Stomach (tissue), 9 donors: ENCODE results near the gene ROPN1. TPM values are rescaled to one million over a fixed set of nuclear protein-coding genes. Genes with fewer than 3 reads are reported as not detected.
"Not testable (repeated sequence)": the region's sequence is repeated elsewhere in the genome, so short reads cannot be mapped to it uniquely, and the experiment has no call there.

Source experiments
- DNase-seq, 2 donors: peaks; one replicate each; pipeline versions ENCODE4 v3.0.0 to v3.0.0-alpha.2; 2013 to 2019
- H3K27ac ChIP-seq, 5 donors: fragments of 200-600 bp in 4 of 5; sonication (generic) in 4 of 5; one replicate each; pipeline ENCODE4 v1.5.1; 2013 to 2019; ENCODE audit warnings: mild to moderate bottlenecking in 1 of 5, moderate library complexity in 1 of 5
- H3K27me3 ChIP-seq, 3 donors: fragments of 200-600 bp; sonication (generic); one replicate each; pipeline ENCODE4 v1.5.1; 2017 to 2019; ENCODE audit warnings: mixed run types in 1 of 3
- H3K36me3 ChIP-seq, 4 donors: fragments of 200-600 bp; sonication (generic); 1 replicate in 3 of 4; 2 replicates in 1 of 4; pipeline ENCODE4 v1.5.1; 2016 to 2019
- H3K4me1 ChIP-seq, 4 donors: fragments of 200-600 bp; sonication (generic); one replicate each; pipeline ENCODE4 v1.5.1; 2016 to 2019
- H3K4me3 ChIP-seq, 4 donors: fragments of 200-600 bp; sonication (generic) in 3 of 4; one replicate each; pipeline ENCODE4 v1.5.1; 2016 to 2019; ENCODE audit warnings: mild to moderate bottlenecking in 1 of 4
- H3K9me3 ChIP-seq, 4 donors: fragments of 200-600 bp; sonication (generic); one replicate each; pipeline ENCODE4 v1.5.1; 2016 to 2019
- CTCF ChIP-seq, 7 experiments: fragments of 450-650 bp in 4 of 7; fragments of 200-600 bp in 3 of 7; sonication (generic) in 3 of 7; IDR thresholded peaks; one replicate each; pipeline ENCODE4 v1.5.1; 2016 to 2019; ENCODE audit warnings: antibody characterized with exemption in 7 of 7, control low read depth in 2 of 7, mild to moderate bottlenecking in 1 of 7
- EP300 ChIP-seq: sonication (generic); formaldehyde crosslinking; IDR thresholded peaks from one replicate; pipeline ENCODE4 v1.6.1; 2017; ENCODE audit warnings: antibody characterized with exemption
- POLR2A ChIP-seq, 4 donors: fragments of 450-650 bp; IDR thresholded peaks; one replicate each; pipeline ENCODE4 v1.6.1; 2016; ENCODE audit warnings: antibody characterized with exemption in 4 of 4, control low read depth in 2 of 4, mild to moderate bottlenecking in 1 of 4, moderate library complexity in 1 of 4
- POLR2AphosphoS5 ChIP-seq, 3 donors: sonication (generic); formaldehyde crosslinking; IDR thresholded peaks; one replicate each; pipeline ENCODE4 v1.6.1; 2016; ENCODE audit warnings: antibody characterized with exemption in 3 of 3
- WGBS, 5 donors: extraction: QIAGEN DNeasy Blood & Tissue Kit in 3 of 5; methylation state at CpG; one replicate each; pipeline versions ENCODE4 v1.1.5 to v1.1.7; 2013 to 2018; 5-methylcytosine and 5-hydroxymethylcytosine counted together
- intact Hi-C: fragments of 100-400 bp; cut with DNase I; formaldehyde crosslinking; loops from one replicate; pipeline ENCODE4 v1.15.1; 2023; ENCODE audit warnings: low total_unique reads
- polyA plus RNA-seq, 3 donors: library from polyadenylated mRNA; stranded (reverse); fragments of 200-250 nt; gene quantifications; one replicate each; pipeline ENCODE4 v1.2.3, GENCODE V29; 2013
- total RNA-seq, 5 donors: library from RNA; depleted of rRNA; stranded (reverse); fragments of >200 nt; gene quantifications; one replicate each; pipeline versions ENCODE4 v1.1.0 to v1.2.3, GENCODE V29; 2014 to 2016
- donor health status: healthy with polysubstance abuse.
- donor health status: Bipolar disorder and iron deficiency.
- donor health status: healthy.

The ROPN1 gene
- total and polyA plus RNA-seq, 8 donors = 0.15 to 0.55 TPM; not detected in 6

- Histone ChIP-seq H3K4me3 (no peak overlapping the region), H3K9me3 (peaks cover 0 to 4% (median 0%) of the 10 kb centered on the region in 4 donors), H3K27me3 (peaks cover 0 to 55% (median 8%) of the 10 kb centered on the region in 3 donors), H3K4me1 (peaks cover 4 to 10% (median 6%) of the 10 kb centered on the region in 4 donors), H3K27ac (no peak overlapping the region), H3K36me3 (no peaks in the 10 kb centered on the region)
- DNase-seq = no peak
- TF ChIP-seq EP300 (no peak), CTCF (IDR thresholded peaks at IDR 0.05) (no peak), POLR2A (IDR thresholded peaks at IDR 0.05) (no peak), POLR2AphosphoS5 (IDR thresholded peaks at IDR 0.05) (no peak)
- 81 to 95% (median 92%) methylated on average over 1 of the region's 1 CpG for WGBS, 5 donors
- intact Hi-C loops = no loop called here
Measured at GRCh38 chr3:123984350-123984749, 7.6 kb downstream of the ROPN1 start.

GRCh38 chr3:123981317-123981716 is 10.6 kb downstream of the ROPN1 start:
- H3K36me3 ChIP-seq, H3K4me3 ChIP-seq, DNase-seq, H3K27ac ChIP-seq, intact Hi-C loops, H3K9me3 ChIP-seq, H3K4me1 ChIP-seq: not testable (repeated sequence)
- WGBS, 5 donors = 33 to 74% (median 64%) methylated on average over 4 of the region's 4 CpGs
- peaks cover 0 to 34% (median 8%) of the 10 kb centered on the region in 3 donors for H3K27me3 ChIP-seq

- H3K9me3 ChIP-seq = peaks cover 0 to 4% (median 0%) of the 10 kb centered on the region in 4 donors
- peaks cover 4 to 10% (median 6%) of the 10 kb centered on the region in 4 donors for H3K4me1 ChIP-seq
- TF ChIP-seq POLR2AphosphoS5 (IDR thresholded peaks at IDR 0.05) = no peak
- no peak for TF ChIP-seq EP300
- TF ChIP-seq POLR2A (IDR thresholded peaks at IDR 0.05) = no peak
- no peak for TF ChIP-seq CTCF (IDR thresholded peaks at IDR 0.05)
- no peak overlapping the region for H3K27ac ChIP-seq
- peaks cover 0 to 31% (median 8%) of the 10 kb centered on the region in 3 donors for H3K27me3 ChIP-seq
- intact Hi-C loops = no loop called here
- 71 to 83% (median 76%) methylated on average over 4 of the region's 4 CpGs for WGBS, 5 donors
- no peaks in the 10 kb centered on the region for H3K36me3 ChIP-seq
- DNase-seq = no peak
- peak overlapping the region in 2 of 4 donors; percentile 31 to 32 for H3K4me3 ChIP-seq
Measured at GRCh38 chr3:123980539-123980938, 11.4 kb downstream of the ROPN1 start.

- H3K4me1 ChIP-seq, intact Hi-C loops, H3K36me3 ChIP-seq, H3K9me3 ChIP-seq, H3K27ac ChIP-seq: not testable (repeated sequence)
- TF ChIP-seq CTCF (IDR thresholded peaks at IDR 0.05) = peak in 5 of 7 experiments; percentile 49 to 71 (median 68)
- WGBS, 5 donors = 9 to 18% (median 11%) methylated on average over 25 to 28 of the region's 29 CpGs
- Histone ChIP-seq H3K27me3 (peaks cover 0 to 31% (median 8%) of the 10 kb centered on the region in 3 donors), H3K4me3 (peak overlapping the region; percentile 31 to 43 (median 32))
- peak; percentile 31 to 52 for DNase-seq
Measured at GRCh38 chr3:123979525-123980501, 12.1 kb downstream of the ROPN1 start.

- DNase-seq, intact Hi-C loops, H3K27ac ChIP-seq, H3K9me3 ChIP-seq, H3K4me3 ChIP-seq, H3K36me3 ChIP-seq, H3K4me1 ChIP-seq: not testable (repeated sequence)
- peaks cover 0 to 16% (median 8%) of the 10 kb centered on the region in 3 donors for H3K27me3 ChIP-seq
- WGBS, 5 donors = 28 to 75% (median 35%) methylated on average over 7 of the region's 7 CpGs
Measured at GRCh38 chr3:123976904-123977303, 15.0 kb downstream of the ROPN1 start.

- H3K4me1 ChIP-seq, H3K4me3 ChIP-seq, H3K27ac ChIP-seq, intact Hi-C loops, H3K9me3 ChIP-seq, H3K36me3 ChIP-seq: not testable (repeated sequence)
- WGBS, 5 donors = 58 to 67% (median 60%) methylated on average over 4 of the region's 4 CpGs
- peaks cover 0 to 15% (median 8%) of the 10 kb centered on the region in 3 donors for H3K27me3 ChIP-seq
- DNase-seq = peak in 1 of 2 donors; percentile 6
Measured at GRCh38 chr3:123976181-123976898, 15.6 kb downstream of the ROPN1 start.

- H3K27me3 ChIP-seq, H3K4me3 ChIP-seq, DNase-seq, H3K27ac ChIP-seq, H3K36me3 ChIP-seq, H3K9me3 ChIP-seq, H3K4me1 ChIP-seq, intact Hi-C loops: not testable (repeated sequence)
- WGBS, 5 donors = 74 to 91% (median 85%) methylated on average over 4 to 5 of the region's 7 CpGs
Measured at GRCh38 chr3:123975030-123975429, 16.9 kb downstream of the ROPN1 start.
